Measurements from ENCODE around the gene LRP8.
A peak's percentile ranks its signal among the peaks of the same experiment; 100 is the strongest.

Gene LRP8

DNA sequence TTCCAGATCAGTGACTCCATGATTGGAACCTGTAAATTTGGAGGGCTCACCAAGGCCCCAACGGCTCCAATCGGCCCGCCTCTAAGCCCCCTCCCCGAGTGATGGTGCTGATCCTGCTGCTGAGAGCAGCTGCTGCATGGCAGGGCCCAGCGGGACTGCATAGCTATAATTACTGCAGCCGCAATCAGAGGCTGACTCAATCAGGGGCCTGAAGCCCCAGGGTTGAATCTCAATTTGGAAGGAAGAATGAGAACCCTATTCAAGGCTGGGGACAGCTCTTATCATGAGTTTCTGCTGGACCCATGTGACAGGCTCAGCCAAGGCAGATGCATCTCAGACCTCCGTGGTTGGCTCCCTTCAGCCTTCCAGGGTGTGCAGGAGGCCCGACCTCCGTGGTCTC is 46.7 kb downstream of the LRP8 start:
- H3K27me3 ChIP-seq (ENCODE audit: insufficient read depth, low read depth), result no peaks in the 10 kb centered on the region
- TF ChIP-seq CTCF (conservative IDR thresholded peaks at IDR 0.05; ENCODE audit: low read depth, low read length), result no peak
- no peaks in the 10 kb centered on the region for H4K20me1 ChIP-seq (ENCODE audit: insufficient read depth)
- no peak overlapping the region for H3K27ac ChIP-seq
- no peaks in the 10 kb centered on the region for H3K4me1 ChIP-seq (ENCODE audit: low read depth, poor library complexity, severe bottlenecking)
- no peak overlapping the region for H3K4me2 ChIP-seq
- no peak overlapping the region for H3K9ac ChIP-seq
- no peak overlapping the region for H2AFZ ChIP-seq (ENCODE audit: low read depth)
- peaks cover 18% of the 10 kb centered on the region; the same call in 1 of the 2 replicates for H3K36me3 ChIP-seq (ENCODE audit: insufficient read depth)
- no peak overlapping the region for H3K4me3 ChIP-seq (IDR thresholded peaks at IDR 0.05; ENCODE audit: insufficient read depth, low read depth, low read length)
- no peaks in the 10 kb centered on the region for H3K79me2 ChIP-seq (ENCODE audit: insufficient read depth, low read depth)

GRCh38 chr1:53280496-53280895 is 47.4 kb downstream of the LRP8 start:
- Histone ChIP-seq H4K20me1 (ENCODE audit: insufficient read depth) (no peaks in the 10 kb centered on the region), H3K4me1 (ENCODE audit: low read depth, poor library complexity, severe bottlenecking) (no peaks in the 10 kb centered on the region), H2AFZ (ENCODE audit: low read depth) (no peak overlapping the region), H3K9ac (no peak overlapping the region), H3K27ac (no peak overlapping the region), H3K4me3 (IDR thresholded peaks at IDR 0.05; ENCODE audit: insufficient read depth, low read depth, low read length) (no peak overlapping the region), H3K4me2 (no peak overlapping the region), H3K27me3 (ENCODE audit: insufficient read depth, low read depth) (no peaks in the 10 kb centered on the region), H3K79me2 (ENCODE audit: insufficient read depth, low read depth) (no peaks in the 10 kb centered on the region), H3K36me3 (ENCODE audit: insufficient read depth) (peaks cover 12% of the 10 kb centered on the region; the same call in 1 of the 2 replicates)
- no peak for TF ChIP-seq CTCF (conservative IDR thresholded peaks at IDR 0.05; ENCODE audit: low read depth, low read length)

DNA sequence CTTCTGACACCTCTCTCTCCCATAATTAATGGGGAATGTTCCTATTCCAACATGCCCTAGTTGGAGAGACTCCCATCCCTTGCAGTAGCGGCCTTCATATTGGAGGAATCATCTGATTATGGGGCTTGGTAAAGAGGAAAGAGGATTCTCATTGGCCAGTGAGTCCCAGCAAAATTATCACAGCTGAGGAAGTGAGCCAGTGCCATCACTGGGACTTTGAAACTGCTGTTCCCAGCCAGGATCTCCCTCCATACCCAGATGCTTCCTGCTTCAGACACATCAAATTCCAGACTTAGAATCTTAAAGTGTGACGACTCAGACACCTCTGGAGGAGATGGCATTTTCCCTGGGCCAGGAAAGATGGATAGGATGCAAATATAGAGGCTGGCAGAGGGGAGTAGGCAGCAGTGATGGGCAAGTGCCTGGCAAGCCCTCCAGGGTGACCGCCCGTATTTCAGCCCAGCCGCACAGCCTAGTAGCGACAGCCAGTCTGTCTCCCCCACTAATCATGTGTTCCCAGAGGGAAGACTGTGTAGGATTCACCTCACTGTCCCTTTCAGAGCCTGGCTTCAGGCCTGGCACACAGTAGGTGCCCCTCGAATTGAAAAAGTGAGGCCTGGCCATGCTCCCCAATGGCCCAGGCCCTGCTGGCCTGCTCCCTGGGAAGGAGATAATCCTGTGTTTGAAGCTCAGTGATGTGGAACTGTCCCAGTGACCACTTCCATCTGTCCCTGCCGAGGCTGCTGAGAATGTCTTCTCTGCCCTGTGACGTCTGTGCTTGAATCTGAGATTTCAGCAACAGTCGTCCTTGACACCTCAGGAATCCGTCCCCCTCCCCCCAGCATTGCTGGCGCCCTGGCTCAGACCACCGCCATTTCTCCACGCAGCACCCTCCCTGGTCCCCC is 48.3 kb downstream of the LRP8 start:
- H4K20me1 ChIP-seq (ENCODE audit: insufficient read depth), result no peaks in the 10 kb centered on the region
- H3K4me3 ChIP-seq (IDR thresholded peaks at IDR 0.05; ENCODE audit: insufficient read depth, low read depth, low read length), result no peak overlapping the region
- no peak overlapping the region for H3K9ac ChIP-seq
- H3K4me1 ChIP-seq (ENCODE audit: low read depth, poor library complexity, severe bottlenecking), result no peaks in the 10 kb centered on the region
- H3K79me2 ChIP-seq (ENCODE audit: insufficient read depth, low read depth), result no peaks in the 10 kb centered on the region
- no peak overlapping the region for H2AFZ ChIP-seq (ENCODE audit: low read depth)
- H3K36me3 ChIP-seq (ENCODE audit: insufficient read depth), result peaks cover 3% of the 10 kb centered on the region; the same call in 1 of the 2 replicates
- H3K4me2 ChIP-seq, result no peak overlapping the region
- H3K27me3 ChIP-seq (ENCODE audit: insufficient read depth, low read depth), result no peaks in the 10 kb centered on the region
- no peak overlapping the region for H3K27ac ChIP-seq
- TF ChIP-seq CTCF (conservative IDR thresholded peaks at IDR 0.05; ENCODE audit: low read depth, low read length), result no peak

DNA sequence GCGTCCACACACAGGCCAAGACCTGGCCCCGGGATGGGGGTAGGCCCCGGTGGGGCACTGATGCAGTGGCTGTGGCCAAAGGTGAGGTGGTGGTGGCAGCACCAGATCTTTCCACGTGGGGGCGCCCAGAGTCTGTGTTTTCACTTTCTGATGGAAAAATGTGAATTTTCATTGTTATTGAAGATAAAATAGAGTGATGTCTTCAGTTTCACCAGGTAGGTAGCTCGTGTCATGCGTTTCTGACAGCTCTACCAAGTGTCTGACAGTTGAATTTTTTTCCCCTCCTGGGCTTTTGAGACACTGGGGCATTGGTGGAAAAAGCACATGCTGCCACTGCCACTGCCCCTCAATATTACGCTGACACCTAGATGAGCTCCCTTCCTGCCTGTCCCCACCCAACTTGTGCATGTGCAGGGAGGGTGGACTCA is 49.6 kb downstream of the LRP8 start:
- Histone ChIP-seq H3K79me2 (ENCODE audit: insufficient read depth, low read depth) (no peaks in the 10 kb centered on the region), H3K4me1 (ENCODE audit: low read depth, poor library complexity, severe bottlenecking) (no peaks in the 10 kb centered on the region), H4K20me1 (ENCODE audit: insufficient read depth) (no peaks in the 10 kb centered on the region), H3K4me3 (IDR thresholded peaks at IDR 0.05; ENCODE audit: insufficient read depth, low read depth, low read length) (no peak overlapping the region), H3K9ac (no peak overlapping the region), H3K27ac (no peak overlapping the region), H3K4me2 (no peak overlapping the region), H3K36me3 (ENCODE audit: insufficient read depth) (peaks cover 7% of the 10 kb centered on the region), H3K27me3 (ENCODE audit: insufficient read depth, low read depth) (no peaks in the 10 kb centered on the region), H2AFZ (ENCODE audit: low read depth) (no peak overlapping the region)
- TF ChIP-seq CTCF (conservative IDR thresholded peaks at IDR 0.05; ENCODE audit: low read depth, low read length), result peak; percentile 91

Measured in KMS-11 (cell line).